Choroid plexus epithelial cell (primary cell): ENCODE measurements around the gene DDAH1.

Source experiments
- DNase-seq: peaks from one replicate; pipeline ENCODE4 v3.0.0-alpha.2; 2010; ENCODE audit warnings: low read depth
- H3K4me3 ChIP-seq: 2 replicates; pipeline ENCODE4 v1.5.1; 2011; ENCODE audit warnings: low read depth, mild to moderate bottlenecking, control low read depth, low read length, moderate library complexity
- TF ChIP-seq, protein P1 (sequence below): conservative IDR thresholded peaks from 2 replicates; pipeline ENCODE4 v1.5.1; 2011; ENCODE audit warnings: low read depth, mild to moderate bottlenecking, control low read depth, inconsistent platforms, low read length, moderate library complexity

DDAH1 gene

DNA sequence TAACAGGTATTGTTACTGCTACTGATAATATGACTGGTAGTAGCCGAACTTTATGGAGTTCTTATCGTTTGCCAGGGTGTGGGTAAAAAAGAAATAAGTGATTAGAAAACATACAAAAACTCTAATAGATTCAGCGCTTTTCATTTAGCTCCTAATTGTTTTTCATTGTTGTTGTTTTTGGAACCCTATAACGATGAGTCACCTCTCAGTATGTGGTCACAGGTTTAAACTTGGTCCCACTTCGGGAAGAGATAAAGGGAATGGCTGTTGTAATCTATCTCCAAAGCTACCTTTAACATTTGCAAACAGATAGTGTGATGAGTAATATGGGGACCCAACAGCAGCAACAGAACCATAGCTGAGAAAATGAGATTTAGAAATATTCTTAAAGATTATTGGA, 125.9 kb downstream of the DDAH1 start:
- H3K4me3 ChIP-seq, result no peak overlapping the region
- TF ChIP-seq, protein P1, sequence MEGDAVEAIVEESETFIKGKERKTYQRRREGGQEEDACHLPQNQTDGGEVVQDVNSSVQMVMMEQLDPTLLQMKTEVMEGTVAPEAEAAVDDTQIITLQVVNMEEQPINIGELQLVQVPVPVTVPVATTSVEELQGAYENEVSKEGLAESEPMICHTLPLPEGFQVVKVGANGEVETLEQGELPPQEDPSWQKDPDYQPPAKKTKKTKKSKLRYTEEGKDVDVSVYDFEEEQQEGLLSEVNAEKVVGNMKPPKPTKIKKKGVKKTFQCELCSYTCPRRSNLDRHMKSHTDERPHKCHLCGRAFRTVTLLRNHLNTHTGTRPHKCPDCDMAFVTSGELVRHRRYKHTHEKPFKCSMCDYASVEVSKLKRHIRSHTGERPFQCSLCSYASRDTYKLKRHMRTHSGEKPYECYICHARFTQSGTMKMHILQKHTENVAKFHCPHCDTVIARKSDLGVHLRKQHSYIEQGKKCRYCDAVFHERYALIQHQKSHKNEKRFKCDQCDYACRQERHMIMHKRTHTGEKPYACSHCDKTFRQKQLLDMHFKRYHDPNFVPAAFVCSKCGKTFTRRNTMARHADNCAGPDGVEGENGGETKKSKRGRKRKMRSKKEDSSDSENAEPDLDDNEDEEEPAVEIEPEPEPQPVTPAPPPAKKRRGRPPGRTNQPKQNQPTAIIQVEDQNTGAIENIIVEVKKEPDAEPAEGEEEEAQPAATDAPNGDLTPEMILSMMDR, result no peak
- DNase-seq, result peak; percentile 70

DNA sequence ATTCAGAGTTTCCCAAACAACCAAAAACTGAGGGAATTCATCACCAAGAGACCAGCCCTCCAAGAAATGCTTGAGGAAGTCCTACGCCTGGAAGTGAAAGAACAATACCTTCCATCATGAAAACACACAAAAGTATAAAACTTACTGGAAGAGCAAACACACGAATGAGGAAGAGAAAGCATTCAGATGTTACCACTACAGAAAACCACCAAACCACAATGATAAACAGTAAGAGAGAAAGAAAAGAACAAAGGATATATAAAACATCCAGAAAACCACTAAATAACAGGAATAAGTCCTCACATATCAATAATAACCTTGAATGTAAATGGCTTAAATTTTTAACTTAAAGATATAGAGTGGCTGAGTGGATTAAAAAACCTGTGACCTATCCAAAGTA, 130.0 kb downstream of the DDAH1 start:
- TF ChIP-seq, protein P1, result no peak
- peak; percentile 68 for DNase-seq
- no peak overlapping the region for H3K4me3 ChIP-seq

DNA sequence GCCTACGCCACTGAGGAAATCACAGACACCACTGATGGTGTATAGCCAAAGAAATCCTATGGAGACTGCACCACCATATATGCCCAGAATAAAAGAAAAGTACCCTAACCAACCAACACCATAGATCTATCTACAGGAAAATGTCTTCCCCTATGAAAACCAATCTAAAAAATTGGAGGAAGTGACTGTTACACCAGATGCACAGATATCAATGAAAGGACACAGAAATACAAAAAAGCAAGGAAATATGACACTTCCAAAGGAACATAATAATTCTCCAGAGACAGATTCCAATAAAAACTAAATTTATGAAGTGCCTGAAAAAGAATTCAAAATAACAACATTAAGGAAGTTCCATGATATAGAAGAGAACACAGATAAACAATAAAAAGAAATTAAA, 131.8 kb downstream of the DDAH1 start:
- TF ChIP-seq, protein P1, result no peak
- no peak for DNase-seq
- no peak overlapping the region for H3K4me3 ChIP-seq

DNA sequence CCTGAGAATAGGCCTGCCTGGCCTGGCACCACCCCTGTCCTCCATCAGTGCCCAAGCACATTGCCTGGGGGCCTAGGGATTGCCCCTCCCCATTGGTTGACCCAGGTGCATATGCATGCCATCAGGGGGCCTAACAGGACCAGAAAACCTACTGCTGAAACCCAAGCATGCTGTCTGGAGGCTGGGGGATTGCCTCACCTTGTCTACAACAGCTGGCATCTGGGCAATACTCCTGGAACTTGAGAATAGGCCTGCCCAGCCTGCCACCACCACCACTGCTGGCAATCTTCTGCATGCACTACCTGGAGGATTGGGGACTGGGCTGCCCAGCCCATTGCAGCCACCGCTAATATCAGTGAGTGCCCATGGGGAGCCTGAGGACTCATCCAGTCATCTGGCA, 132.4 kb downstream of the DDAH1 start:
- TF ChIP-seq, protein P1, result no peak
- DNase-seq, result no peak
- no peak overlapping the region for H3K4me3 ChIP-seq

DNA sequence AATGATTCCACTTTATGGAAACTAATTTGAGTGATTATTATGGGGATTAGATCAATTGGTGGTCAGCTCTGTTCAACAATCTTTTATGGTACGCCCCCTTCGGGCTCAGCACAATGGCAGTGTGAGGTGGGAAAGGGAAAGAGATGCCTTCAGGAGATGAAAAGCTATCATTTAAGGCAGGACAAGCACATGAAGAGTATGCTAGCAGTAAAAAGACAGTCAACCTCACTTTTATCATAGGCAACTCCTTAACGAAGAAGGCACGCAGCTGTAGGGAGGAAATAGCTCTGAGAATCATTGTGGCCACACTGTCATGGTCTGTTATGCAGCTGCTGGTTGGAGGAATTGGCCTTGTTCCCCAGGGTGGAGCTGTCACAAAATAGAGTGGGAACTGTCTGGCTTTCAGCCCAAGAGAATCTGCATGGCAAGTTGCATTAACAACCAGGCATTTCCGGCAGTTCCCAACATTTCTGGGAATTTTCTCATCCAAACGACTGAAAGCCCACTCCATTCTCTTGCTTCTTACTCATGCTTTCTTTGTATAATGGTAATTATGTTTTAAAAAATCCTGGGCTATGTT, 134.2 kb downstream of the DDAH1 start:
- no peak overlapping the region for H3K4me3 ChIP-seq
- TF ChIP-seq, protein P1, result no peak
- peak; percentile 77 for DNase-seq

DNA sequence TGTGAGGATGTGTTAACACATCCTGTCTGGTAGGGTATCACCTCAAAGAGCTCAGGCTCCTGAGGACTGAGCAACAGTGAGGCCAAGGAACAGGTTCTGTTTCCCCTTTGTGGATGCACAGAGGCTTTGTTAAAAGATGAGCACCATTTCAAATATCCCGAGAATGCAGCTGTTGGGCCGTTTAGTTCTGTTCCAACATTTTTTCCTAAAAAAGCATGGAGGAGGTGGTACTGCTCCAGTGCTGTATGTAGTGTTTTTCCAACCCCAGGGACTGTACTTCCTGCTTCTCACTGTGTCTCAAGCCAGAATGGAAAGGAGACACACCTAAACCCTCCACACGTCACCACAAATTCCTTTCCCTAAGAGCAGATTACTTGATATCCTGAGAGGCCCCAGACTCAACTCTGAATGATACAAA, 134.7 kb downstream of the DDAH1 start:
- TF ChIP-seq, protein P1, result no peak
- no peak overlapping the region for H3K4me3 ChIP-seq
- DNase-seq, result peak; percentile 86

DNA sequence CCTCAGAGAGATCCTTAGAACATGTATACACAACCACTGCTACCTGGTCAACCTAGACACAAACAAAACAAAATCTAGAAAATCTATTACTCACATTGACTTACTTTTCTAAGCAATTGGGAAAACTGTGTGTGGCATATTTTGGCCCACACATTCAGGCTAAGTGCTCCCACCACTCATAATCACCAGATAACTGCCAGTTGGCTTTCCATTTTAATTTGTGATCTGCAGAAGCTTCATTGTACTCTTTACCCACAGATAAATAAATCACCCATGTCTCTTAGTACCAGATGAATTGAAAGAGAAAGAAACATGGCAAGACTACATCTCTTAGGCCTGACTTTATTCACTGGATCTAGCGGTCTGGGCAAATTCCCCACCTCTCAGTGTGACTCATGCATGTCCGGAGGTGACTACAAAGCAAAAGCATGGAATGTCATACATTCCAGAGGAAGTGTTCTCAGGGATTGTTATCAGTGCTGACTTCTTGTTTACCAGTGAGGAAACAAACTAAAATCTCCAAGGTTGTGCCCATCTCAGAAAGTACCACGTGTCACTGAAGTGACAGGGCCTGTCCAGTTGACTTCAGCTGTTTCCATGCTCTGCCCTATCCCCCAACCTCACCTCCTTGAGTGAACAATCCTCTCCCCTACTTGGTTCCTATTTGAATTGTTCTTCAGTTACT, 136.1 kb downstream of the DDAH1 start:
- no peak overlapping the region for H3K4me3 ChIP-seq
- DNase-seq, result peak; percentile 98
- TF ChIP-seq, protein P1, result no peak
